Bronchial epithelial cell (primary cell): ENCODE measurements around the gene DERL3. TPM values are rescaled to one million over a fixed set of nuclear protein-coding genes. Genes with fewer than 3 reads are reported as not detected.

Experiments
- DNase-seq: peaks from one replicate; pipeline ENCODE4 v3.0.0-alpha.2; 2010; ENCODE audit warnings: low read depth
- FAIRE-seq: peaks from 2 replicates; lab custom pipeline; 2011; peaks lifted over from hg19 to GRCh38; lab: Jason Lieb, UNC
- H3K27me3 ChIP-seq: 2 replicates; pipeline ENCODE4 v1.5.1; 2011; ENCODE audit warnings: low read length; ENCODE audit not compliant: control insufficient read depth, insufficient read depth
- H3K36me3 ChIP-seq: 2 replicates; pipeline ENCODE4 v1.5.1; 2011; ENCODE audit warnings: low read length; ENCODE audit not compliant: control insufficient read depth, insufficient read depth
- H3K4me3 ChIP-seq: 2 replicates; pipeline ENCODE4 v1.5.1; 2011; ENCODE audit warnings: mild to moderate bottlenecking, low read depth, low read length, control low read depth
- total RNA-seq: library from RNA; depleted of rRNA; stranded (reverse); fragments of >200 nt; gene quantifications from 2 replicates; pipeline ENCODE4 v1.2.1, GENCODE V29; 2014
- TF ChIP-seq, protein P1 (sequence below): IDR thresholded peaks from 2 replicates; pipeline ENCODE4 v1.5.1; 2011; ENCODE audit warnings: mild to moderate bottlenecking, moderate library complexity, low read length, control low read depth, inconsistent platforms; ENCODE audit not compliant: insufficient read depth, severe bottlenecking

DERL3 gene
- total RNA-seq, 1 donor from 2014 or later, result 0.26 TPM

DNA sequence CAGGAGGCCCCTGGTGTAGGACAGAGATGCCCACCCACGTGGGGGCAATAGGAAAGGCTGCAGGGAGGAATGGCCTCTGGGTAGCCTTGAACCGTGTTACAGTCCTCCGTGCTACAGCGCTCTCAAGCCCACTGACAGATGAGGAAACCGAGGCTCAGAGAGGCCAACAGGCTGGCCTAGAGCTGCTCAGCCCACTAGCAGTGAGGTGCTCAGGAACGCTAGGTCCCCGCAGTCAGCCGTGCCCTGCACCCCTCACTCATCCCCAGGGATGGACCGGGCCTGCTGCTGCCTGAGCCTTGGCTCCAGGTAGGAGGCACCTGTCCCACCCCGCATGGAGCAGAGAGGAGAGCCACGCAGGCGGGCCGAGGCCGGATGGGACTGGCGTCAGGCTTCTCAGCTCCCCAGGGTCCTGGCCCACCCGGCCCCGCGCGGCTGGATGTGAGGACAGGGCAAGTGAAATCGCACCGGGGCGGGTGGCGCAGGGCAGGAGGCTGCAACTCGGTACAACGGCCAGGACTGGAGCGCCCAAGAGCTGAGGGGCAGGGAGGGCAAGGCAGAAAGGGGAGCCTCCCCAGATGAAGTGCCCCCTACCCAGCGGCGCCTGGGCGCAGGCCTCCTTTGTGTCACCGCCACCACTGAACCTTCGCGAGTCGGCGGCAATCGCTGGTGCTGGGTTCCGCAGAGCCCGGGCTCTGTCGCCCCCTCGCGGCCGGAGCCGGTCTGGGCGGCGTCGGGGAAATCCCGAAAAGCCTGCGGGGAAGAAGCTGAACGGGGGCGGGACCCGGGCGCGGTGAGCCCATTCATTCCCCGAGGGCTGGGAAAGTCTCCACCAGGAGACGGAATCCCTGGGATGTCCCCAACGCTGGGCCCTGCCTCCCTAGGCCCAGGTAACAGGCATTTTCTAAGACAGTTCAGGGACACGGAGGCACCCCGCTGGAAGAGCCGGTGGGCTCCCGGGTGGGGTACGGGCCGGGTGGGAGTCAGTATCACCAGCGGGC lies 10.5 kb upstream of the DERL3 start:
- FAIRE-seq, result no peak
- H3K4me3 ChIP-seq, result no peak overlapping the region
- no peaks in the 10 kb centered on the region for H3K27me3 ChIP-seq
- peak; percentile 38 for DNase-seq
- no peaks in the 10 kb centered on the region for H3K36me3 ChIP-seq
- TF ChIP-seq, protein P1, sequence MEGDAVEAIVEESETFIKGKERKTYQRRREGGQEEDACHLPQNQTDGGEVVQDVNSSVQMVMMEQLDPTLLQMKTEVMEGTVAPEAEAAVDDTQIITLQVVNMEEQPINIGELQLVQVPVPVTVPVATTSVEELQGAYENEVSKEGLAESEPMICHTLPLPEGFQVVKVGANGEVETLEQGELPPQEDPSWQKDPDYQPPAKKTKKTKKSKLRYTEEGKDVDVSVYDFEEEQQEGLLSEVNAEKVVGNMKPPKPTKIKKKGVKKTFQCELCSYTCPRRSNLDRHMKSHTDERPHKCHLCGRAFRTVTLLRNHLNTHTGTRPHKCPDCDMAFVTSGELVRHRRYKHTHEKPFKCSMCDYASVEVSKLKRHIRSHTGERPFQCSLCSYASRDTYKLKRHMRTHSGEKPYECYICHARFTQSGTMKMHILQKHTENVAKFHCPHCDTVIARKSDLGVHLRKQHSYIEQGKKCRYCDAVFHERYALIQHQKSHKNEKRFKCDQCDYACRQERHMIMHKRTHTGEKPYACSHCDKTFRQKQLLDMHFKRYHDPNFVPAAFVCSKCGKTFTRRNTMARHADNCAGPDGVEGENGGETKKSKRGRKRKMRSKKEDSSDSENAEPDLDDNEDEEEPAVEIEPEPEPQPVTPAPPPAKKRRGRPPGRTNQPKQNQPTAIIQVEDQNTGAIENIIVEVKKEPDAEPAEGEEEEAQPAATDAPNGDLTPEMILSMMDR, result peak; percentile 99

DNA sequence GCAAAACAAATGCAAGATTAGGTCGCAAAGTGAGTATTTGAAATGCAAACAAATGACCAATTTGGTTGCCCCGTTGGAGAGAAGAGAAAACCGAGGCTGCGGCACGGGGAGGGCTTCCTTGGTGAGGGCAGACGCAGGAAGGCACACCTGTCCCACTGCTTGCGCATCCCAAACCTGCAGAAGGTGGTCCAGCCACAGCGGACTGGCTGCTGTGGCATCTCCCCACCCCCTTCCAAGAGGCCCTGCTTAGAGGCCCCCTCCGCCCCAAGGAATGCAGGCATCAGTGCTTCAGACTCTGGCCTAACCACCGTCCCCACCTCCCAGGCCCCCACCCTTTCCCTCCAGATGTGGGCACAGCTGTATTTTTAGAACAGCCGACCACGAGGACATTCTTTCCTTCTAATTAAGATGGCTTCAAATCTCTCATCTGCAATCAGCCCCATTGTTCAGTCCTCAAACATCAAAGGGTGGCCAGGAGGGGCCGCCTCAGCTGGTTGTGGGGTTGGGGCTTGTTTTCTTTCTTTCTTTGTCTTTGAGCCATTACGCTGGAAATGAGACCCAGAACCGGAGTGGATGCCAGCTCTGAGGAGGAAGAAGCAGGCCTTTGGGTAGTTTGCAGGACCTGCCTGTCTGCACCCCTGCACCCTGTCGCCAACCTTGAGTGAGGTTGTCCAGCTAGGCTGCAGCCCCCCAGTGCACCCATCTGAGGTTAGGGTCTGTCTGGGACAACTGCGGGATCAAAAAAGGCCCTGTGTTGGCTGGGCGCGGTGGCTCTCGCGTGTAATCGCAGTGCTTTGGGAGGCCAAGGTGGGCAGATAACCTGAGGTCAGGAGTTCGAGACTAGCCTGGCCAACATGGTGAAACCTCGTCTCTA lies 9.4 kb upstream of the DERL3 start:
- TF ChIP-seq, protein P1, result no peak
- DNase-seq (no peak), FAIRE-seq (no peak)
- Histone ChIP-seq H3K4me3 (no peak overlapping the region), H3K36me3 (no peaks in the 10 kb centered on the region), H3K27me3 (no peaks in the 10 kb centered on the region)

DNA sequence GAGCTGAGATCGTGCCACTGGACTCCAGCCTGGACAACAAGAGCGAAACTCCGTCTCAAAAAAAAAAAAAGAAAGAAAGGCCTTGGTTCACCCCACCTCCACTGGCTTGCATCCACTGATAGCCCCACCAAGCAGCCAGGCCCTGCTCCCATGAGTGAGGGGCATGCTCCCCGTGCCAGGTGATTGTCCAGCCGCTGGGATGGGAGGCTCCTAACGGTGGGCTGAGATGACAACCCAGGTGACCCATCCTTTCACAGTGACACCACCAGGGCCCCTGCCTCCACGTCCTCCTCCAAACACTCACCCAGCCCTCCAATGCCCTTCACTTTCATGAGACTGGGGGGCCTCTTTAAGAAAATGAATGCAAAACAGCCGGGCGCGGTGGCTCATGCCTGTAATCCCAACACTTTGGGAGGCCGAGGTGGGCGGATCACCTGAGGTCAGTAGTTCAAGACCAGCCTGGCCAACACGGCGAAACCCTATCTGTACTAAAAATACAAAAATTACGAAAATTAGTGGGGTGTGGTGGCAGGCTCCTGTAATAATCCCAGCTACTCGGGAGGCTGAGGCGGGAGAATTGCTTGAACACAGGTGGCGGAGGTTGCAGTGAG lies 8.6 kb upstream of the DERL3 start:
- TF ChIP-seq, protein P1, result no peak
- no peak for DNase-seq
- no peak overlapping the region for H3K4me3 ChIP-seq
- no peak for FAIRE-seq
- H3K36me3 ChIP-seq, result no peaks in the 10 kb centered on the region
- H3K27me3 ChIP-seq, result no peaks in the 10 kb centered on the region

DNA sequence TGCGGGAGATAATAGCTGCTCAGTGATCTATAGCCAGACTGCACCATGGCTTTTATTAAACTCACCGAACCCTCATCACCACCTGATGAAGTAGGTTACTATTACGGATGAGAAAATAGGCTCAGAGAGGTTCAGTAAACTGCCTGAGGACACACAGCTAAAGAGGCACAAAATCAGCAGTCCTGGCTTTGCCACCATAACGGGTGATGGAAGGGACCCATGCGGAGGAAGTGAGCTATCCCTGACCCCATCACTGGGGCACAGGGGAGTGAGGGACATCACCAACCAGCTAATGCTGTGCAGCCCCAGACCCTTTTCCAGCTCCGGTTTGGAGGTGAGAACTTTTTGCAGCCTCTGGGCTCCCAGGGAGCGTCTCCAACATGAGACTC lies 7.3 kb upstream of the DERL3 start:
- FAIRE-seq (no peak), DNase-seq (no peak)
- H3K27me3 ChIP-seq, result no peaks in the 10 kb centered on the region
- TF ChIP-seq, protein P1, result no peak
- no peaks in the 10 kb centered on the region for H3K36me3 ChIP-seq
- H3K4me3 ChIP-seq, result no peak overlapping the region

DNA sequence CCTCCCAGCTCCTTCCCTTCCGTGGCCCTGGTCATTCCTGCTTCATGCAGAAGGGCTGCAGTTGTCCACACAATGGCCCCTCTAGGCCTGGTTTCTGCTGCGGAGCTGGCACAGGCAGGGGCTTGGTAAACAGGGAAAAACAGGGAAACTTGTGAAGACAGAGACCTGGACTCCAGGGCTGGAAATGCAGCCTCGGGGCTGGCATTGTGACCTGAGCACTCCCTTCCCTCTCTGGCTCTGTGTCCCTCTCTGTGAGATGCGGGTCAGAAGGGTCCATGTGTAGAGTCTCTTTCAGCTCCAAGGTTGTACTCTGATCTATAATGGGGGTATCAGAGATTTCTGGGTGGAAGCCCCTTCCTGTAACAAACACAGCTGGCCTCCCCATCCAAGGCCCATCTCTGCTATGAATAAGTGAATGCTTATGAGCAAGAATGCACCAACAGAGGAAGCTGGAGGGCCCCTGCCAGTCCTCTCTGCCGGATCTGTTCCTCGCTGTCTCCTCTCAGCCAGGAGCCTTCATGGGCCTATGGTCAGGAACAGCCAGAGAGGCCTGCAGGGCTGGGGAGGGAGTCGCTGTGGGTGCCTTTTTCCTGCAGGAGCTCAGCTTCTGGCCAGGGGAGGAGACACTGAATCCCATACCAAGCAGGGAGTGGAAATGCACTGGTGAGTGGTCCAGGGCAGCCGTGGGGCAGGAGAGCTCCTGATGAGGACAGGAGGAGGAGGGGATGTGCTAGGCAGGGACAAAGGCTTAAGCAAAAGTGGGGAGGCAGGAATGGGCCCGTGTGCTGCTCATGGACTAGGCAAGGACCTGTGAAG lies 6.7 kb upstream of the DERL3 start:
- no peak for DNase-seq
- Histone ChIP-seq H3K4me3 (no peak overlapping the region), H3K27me3 (no peaks in the 10 kb centered on the region), H3K36me3 (no peaks in the 10 kb centered on the region)
- no peak for FAIRE-seq
- TF ChIP-seq, protein P1, result no peak
